ENCODE measurements around the gene ZNF628.

The ZNF628 gene

DNA sequence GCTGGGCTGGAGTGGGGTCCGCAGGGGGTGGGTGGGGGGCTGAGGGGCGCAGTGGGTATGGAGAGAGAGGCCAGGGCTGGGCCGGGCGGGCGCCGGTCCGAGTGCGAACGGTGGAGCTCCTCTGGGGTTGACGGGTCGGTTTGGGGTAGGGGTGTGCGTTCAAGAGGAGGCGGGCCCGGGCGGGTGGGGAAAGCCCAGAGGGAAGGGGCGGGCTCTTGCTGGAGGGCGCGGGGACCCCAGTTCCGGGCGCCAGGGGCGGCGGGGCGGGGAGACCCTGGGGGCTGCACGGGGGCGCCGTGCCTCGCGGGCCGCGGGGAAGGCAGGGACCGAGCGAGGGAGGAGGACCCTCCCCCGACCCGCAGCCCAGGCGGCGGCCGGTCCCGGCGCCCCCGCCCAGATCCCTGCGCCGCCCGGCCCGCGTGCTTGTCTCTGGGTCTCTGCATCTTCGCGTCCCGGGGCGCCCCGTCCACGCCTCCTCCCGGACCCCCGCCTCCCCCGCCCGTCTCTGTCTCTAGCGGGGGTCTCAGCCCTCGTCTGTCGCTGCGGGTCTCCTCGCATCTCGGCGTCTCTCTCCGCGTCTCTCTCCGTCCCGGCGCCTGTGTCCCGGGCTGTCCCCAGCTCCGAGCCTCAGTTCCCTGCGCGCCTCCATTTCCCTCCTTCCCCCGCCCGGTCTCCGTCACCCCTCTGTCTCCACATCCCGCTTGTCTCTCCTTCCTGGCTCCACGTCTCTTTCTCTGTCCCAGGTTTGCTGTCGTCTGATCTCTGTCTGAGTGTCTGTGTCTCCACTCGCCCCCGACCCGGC is 25.1 kb upstream of the ZNF628 start:
- no peak for DNase-seq

DNA sequence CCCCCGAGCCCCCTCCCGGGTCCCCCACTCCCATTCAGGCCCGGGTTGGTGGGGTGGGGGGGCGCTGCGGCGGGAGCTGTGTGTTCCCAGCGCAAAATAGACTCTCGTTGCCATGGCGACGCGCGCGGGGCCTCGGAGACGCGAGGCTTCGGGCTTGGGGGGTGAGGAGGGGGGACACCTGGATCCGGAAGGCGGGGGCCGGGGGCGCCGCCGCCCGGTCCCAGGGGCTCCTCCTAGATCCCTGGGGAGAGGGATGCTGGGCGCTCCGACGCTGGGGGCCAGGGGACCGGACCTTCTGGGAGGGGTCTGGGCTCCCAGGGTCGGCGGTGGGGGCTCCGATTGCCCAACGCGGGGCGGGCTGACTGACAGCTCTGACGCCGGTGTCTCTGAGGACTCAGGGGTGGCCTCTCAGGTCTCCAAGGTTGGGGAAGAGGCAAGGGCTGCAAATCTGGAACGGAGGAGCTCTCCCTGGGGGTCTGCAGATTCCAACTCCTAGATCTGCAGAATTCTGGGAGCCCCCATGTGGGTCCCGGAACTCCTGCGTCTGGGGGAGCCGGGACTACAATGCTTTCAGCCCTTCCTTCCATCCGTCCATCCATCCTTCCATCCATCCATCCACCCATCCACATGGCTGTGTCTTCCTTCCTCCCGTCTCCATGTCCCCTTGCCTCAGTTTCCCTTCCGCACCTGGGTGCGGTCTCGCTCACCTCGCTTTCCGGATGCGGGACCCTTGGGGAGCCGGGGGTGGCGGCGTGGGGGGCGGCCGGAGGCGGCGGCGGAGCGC is 24.3 kb upstream of the ZNF628 start:
- no peak for DNase-seq

DNA sequence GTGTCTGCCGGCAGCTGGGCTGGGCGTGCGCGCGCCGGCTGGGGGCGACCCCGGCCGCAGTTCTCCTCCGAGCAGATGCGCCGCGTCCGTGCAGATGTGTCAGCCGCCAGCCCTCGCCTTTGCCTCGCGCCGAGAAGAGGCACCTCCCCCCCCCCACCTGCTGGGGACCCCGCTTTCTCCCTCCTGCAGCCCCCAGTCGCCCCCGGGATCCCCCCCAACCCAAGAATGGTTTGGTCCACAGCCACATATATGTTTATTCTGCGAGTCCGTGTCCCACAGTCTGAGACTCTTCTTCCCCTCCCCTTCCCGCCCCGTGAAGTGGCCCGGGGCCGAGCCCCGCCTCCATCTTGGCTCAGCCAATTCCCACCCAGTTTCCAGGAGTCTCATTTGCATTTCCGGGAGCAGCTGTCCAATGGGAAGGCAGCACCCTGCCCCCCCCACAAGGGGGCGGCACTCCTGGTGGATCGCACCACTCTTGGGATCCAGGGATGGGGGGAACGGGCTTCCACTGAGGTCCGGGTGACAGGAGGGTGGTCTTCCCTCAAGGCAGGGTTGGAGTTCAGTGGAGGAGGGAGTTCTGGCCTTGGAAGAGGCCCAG is 23.6 kb upstream of the ZNF628 start:
- DNase-seq, result peak; percentile 71

DNA sequence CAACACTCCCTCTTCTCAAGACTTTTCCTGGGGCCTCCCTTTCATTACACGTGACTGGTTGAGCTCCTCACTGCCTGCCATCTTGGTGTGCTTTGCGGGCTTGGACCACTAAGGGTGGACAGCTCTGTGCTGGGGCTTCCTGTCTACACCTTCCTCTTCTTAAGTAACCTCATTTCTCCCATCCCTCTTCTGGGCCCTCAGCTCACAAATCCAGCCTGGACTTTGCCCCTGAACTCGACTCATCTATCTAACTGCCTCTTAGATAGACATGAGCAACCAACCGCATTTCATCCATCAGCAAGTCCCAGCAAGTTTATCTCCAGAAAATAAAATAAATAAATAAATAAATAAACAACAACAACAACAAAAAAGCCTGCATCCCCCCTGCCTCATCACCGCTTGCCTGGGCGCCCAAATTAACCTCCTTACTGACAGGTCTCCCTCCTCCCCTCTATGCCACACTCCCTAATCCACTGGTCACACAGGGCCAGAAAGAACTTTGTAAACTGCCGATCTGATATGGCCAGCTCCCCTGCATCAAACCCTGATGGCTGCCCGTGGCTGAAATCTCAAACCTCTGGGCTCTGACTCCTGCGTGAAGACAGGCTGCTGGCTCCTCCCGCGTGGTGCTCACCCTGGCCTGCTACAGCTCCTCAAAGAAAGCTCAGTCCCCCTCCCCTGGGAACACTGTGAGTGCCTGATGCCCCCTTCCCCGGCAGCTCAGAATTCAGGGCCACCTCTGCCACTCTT is 22.7 kb upstream of the ZNF628 start:
- no peak for DNase-seq

DNA sequence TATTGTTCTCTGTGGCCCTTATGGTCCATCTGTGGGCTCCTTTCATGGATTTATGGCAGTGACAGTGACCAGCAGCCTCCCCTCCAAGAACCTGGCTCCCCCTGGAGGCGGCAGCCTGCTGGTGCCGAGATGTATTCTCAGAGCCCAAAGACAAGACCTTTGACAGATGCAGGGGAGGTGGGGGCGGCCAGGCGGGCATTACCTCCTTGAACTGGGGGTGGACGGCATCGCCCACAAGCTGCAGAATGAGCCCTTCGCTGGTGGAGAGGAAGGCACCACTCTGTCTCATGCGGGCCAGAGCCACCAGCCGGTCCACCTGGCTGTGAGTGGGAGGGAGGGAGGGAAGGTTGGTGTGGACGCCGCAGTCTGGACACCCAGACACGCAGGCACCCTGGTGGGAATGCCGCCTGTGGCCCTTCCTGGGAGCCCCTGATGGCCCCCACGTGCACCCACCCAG is 21.6 kb upstream of the ZNF628 start:
- no peak for DNase-seq

DNA sequence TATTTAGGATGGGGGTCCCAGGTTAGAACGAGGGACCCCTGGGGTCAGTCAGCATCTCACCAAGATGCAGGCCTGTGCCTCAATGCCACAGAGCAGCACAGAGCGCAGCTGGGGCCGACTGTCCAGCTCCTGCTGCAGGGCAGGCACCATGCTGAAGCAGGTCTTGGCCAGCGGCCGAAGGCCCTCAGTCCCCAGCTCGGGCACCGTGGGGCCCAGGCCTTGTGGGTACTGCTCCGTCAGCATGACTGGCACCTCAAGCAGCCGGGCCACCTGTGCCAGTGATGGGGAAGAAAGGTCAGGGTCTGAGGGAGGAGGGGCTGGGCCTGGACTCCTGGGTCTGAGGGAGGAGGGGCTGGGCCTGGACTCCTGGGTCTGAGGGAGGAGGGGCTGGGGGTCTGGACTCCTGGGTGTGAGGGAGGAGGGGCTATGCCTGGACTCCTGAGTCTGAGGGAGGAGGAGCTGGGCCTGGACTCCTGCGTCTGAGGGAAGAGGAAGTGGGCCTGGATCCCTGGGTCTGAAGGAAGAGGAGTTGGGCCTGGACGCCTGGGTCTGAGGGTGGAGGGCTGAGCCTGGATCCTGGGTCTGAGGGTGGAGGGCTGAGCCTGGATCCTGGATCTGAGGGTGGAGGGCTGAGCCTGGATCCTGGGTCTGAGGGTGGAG is 20.7 kb upstream of the ZNF628 start:
- no peak for DNase-seq

DNA sequence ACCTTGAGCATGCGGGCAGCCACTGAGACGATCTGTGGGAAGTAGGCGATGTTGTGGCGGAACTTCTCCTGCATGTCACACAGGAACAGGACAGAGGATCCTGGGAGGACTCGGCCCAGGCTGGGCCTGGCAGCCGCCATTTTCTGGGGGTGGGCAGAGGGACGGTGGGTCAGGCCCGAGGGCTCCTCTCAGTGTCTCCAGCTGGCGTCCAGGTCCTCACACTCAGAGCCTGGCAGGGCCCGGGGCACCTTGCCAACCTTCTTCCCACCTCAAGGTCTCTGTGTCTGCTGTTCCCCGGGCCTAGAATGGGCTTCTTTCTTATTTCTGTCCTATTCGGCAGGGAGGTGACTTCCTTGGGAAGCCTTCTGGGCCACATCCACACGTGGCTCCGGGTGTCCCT is 20.1 kb upstream of the ZNF628 start:
- DNase-seq, result no peak

DNA sequence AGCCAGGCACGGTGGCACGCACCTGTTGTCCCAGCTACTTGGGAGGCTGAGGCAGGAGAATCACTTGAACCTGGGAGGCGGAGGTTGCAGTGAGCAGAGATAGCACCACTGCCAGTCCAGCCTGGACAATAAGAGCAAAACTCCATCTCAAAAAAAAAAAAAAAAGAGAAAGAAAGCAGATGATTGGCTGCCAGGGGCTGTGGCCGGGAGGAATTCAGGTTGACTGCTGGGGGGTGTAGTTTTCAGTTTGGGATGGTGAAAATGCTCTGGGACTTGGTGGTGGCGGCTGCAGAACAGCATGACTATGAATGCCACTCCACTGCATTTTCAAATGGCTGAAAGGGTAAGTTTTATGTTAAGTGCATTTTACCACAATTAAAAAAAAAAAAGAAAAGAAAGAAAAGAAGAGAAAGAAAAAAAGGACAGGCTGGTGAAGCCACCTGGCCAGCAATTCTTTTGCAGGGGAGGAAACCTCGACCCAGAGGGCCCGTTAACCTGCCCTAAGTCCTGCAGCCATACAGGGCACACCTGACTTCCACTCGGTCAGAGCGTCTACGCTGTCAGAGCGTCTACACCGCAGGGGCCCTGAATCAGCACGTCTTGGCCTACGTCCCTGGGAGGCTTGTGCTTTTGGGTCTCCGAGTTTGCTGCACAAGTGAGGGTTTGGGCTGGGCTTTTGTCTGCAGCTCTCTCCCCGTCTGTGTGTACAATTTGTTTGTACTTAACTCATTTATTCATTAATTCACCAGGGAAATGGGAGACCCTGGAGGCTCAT is 18.5 kb upstream of the ZNF628 start:
- no peak for DNase-seq

DNA sequence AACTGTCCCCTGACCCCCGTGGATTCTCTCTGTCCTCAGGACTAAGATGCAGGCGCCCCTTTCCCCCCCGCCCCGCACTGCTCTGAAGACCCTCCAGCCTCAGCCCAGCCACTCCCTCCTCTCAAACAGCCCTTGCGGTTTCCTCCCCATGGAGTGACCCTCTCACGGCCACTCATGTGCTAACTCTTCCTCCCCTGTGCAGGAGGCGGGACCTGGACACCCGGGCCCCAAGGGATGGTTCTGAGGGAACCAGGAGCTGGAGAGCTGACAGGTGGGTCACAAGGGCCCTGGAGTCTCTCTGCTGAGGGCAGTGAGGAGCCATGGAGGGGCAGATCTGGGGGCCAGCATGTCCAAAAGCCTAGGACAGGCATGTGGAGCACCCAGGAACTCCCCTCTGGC is 16.9 kb upstream of the ZNF628 start:
- no peak for DNase-seq

DNA sequence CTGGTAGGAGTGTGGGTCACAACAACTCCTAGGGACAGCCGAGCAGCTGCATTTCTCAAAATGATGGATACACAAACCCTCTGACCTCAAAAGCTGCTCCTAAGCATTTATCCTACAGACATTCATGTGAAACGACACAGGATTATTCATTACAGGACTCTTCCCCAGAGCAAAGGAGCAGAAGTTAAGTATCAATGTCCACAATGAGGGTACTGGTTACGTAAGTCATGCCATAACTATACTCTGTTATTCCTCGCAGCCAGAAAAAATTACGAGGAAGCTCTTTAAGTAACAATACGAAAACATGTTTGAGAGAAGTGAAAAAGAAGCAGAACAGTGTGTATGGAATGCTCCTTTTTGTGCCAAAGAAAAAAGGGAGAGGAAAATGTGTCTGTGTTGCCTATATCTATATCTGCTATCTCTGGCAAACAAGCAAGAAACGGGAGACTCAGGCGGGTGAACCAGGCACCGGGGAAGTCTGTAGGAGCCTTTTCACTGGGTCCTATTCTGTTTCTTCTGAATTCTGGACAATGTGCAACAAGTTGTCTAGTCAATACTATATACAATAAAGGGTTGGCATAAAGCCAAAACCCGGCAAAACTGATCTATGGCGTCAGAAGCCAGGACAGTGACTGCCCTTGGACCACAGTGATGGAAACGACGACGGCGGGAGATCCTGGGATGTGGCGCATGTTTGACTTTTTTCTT is 16.3 kb upstream of the ZNF628 start:
- DNase-seq, result no peak

DNA sequence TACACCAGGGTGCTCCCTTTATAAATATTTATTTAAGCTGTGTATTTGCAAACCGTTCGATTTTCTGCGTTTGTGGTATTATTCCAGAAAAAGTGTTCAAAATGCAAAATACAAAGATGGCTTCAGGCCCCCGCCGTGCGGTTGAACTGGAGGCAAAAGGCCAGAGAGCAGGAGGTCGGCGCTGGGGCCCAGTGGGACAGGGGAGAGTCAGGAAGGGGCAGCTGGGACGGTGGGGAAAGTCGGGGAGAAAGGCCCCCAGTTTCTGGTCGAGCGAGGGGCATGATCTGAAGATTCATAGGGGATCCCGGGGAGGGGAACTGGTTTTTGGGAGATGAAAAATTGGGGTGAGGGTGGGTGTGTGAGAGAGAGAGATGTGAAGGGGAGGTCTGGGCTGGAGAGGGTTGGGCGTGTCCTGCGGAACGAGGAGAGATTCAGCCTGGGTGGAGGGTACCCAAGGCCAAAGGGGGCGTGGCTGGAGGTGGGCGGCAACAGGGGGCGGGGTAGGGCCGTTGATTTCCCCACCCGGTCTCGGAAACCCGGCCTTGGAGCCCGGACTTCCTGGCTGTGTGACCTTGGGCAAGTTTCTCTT is 15.7 kb upstream of the ZNF628 start:
- peak; percentile 78 for DNase-seq

DNA sequence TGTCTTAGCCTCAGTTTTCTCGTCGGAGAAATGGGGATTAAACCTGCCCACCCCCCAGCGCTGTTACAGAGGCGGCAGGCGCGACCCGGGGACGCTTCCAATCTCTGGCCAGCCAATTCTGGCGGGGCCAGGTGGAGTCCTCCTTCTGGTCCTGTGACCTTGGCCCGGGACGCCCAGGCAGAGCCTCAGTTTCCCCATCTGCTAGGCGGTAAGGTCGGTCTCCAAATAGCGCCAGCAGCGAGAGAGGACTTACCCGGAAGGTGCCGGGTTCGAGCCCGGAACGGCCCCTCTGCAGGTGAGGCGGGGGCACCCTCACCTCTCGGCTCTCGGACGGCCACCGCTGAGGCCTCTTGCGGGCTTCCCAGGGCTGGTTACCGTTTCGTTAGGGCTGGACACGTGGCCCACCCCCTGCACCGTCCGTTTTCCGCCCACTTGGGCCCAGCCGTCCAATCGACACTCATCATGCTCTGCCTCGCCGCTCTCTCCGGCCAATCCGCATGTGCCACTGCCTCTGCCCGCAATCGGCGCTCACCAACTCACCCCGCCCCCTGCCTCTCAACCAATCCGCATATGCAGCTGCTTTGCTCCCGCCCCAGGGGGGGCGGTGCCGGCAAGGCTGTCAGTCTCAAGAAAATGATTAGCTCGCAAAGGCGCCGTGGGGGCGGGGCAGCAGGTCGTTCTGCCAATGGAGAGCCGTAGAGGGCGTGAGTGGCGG is 15.0 kb upstream of the ZNF628 start, which contains the start of gene ISOC2:
TSS of gene ISOC2 (minus strand) at position 384 of the 715 bp plus-strand sequence. CDS start 5,156 bp downstream, outside the sequence.
- DNase-seq, result peak; percentile 100

DNA sequence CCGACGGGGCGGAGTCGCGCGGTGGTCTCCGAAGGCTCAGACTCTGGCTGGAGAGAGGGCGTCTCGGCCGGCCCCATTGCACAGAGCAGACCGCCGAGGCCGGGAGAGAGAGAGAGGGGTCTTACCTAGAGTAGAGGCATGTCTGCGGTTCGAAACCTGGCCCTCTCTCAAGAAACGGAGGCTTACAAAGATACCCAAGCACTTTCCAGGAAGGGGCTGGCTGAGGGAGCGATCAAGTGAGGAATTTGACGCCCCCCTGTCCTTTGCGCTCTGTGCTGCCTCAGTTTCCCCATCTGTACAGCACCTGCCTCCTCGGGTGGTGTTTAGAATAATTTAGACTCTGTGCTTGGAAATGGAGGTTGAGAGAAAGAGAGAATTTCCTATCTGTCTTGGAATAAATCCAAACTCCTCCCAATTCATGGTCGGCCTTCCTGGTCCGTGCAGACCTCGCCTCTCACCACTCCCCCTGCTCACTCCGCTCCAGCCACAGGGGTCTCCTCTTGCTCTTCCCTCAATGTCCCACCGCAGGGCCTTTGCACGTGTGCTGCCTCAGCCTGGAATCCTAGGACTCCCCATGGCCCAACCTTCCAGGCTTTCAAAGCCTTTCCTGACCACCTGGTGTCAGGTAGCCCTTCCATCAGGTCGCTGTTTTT is 14.3 kb upstream of the ZNF628 start:
- peak; percentile 34 for DNase-seq

DNA sequence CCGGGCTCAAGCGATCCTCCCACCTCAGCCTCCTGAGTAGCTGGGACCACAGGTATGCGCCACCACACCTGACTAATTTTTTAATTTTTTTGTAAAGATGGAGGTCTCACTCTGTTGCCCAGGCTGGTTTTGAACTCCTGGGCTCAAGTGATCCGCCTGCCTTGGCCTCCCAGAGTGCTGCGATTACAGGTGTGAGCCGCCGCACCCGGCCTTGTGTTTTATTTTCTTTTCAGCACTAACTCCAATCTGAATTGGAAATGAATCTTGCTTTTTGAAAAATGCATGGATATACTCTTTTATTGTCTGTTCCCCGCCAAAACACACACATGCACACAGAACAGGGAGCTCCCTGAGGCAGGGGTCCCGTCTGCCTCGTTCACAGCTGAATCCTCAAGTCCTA is 13.7 kb upstream of the ZNF628 start:
- no peak for DNase-seq

DNA sequence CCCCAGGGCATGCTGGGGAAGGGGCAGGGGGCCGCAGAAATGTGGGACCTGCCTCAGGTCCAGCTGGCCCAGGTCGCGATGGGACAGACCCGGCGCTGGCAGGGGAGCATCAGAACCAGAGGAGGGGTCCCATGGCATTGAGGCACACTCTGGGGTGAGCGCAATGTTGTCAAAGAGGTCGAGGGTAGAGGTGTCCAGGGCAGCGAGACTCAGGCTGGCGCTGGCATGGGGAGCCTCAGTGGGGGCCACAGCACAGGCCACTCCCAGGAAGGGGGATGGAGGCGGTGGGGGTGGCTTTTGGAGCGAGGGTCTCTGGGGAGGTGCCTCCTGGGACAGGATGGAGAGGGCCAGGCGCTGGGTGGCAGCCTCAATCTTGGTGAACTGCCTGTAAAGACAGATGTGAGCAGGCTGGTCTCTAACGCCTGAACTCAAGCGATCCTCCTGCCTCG is 12.8 kb upstream of the ZNF628 start:
- no peak for DNase-seq

DNA sequence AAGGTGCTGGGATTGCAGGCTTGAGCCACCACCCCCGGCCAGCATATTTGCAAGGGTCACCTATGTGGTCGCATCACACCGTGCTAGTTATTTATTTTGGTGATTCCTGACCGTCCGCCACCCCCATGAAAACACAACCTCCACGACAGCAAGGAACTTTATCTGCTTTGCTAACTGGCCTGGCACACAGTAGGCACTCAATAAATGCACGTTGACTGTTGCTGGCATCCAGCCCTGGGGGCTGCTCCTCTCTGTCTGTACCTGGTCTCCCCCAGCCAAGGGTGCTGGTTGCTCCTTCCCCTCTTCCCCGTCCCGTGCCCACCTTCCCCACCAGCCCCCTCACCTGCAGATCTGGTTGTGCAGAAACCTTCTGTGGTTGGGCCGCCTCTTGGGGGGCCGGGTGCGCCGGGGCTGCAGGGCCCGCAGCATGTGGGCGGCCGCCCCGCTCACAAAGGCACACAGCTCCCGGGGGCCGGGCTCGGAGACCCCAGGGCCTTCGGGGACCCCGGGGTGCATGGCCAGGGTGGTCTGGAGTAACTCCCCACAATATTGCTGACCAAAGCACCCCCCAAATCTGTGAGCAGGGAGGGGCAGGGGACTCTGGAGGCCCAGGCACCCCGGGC is 12.3 kb upstream of the ZNF628 start:
- no peak for DNase-seq

DNA sequence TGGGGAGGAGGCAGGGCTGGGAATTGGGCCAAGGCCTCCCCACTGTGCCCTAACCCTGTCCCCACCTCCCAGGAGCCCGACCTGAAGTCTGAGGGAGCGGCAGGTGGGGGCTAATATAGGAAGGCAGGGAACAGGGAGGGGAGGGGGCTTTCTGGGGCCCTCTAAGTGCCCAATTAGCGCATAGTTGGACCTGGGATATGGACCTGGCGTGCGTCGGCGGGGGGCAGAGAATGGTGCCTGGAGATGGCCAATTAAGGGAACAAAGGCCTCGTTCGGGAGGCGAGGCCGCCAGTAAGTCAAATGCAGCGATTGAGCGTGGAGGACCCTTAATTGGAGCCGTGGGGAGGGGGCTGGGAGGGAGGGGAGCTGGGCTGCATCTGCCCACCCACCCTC is 11.8 kb upstream of the ZNF628 start, which contains the start of gene C19orf85:
TSS of gene C19orf85 (minus strand) at position 90 of the 393 bp plus-strand sequence. CDS start 197 bp downstream, outside the sequence.
- DNase-seq, result no peak

DNA sequence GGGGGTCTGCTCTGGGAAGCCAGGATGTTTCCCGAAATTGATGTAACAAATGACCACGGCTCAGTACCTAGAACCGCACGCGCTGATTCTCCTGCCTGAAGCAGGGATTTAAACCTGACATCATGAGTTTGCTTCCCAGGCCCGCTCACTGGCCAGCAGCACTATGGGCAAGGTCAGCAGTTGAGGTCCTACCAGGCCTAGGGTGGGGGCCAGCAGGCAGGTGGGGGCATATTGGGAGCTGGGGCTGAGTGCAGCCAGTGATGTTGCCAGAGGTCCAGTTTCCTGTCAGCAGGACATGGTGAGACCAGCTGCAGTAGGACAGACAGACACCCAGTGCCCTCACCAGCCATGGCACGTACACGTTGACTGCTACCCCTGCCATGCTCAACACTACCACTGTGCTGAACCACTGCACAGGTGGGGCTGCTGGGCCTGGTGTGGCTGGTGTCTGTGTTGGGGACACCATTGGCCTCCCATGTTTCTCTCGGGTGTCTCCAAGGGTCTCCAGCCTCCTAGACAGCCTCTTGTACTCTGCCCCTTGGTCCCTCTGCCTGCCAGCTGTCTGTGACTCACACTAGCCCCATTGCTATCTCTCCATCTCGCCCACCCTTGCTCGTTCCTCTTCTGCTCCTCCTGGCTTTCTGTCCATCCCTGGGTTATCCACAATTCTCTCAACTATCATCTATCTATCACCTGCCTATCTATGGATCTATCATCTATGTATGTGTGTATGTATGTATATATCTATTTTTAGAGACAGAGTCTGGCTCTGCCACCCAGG is 10.8 kb upstream of the ZNF628 start:
- no peak for DNase-seq
